GM12891 (cell line): ENCODE results near the gene TNFRSF4.

ENCODE experiments used
- DNase-seq: peaks from one replicate; pipeline ENCODE4 v3.0.0; 2011; ENCODE audit warnings: low spot score; ENCODE audit not compliant: insufficient read length
- FAIRE-seq: peaks from 2 replicates; lab custom pipeline; 2011; peaks lifted over from hg19 to GRCh38; lab: Jason Lieb, UNC
- PAX5 ChIP-seq: IDR thresholded peaks from 2 replicates; pipeline ENCODE4 v1.6.1; 2011; ENCODE audit warnings: low read length, moderate library complexity, mild to moderate bottlenecking; ENCODE audit not compliant: insufficient read depth, severe bottlenecking
- POLR2A ChIP-seq: IDR thresholded peaks from 2 replicates; pipeline ENCODE4 v1.6.1; 2011; ENCODE audit warnings: low read depth, low read length, control low read depth
- POLR2AphosphoS5 ChIP-seq: IDR thresholded peaks from 2 replicates; pipeline ENCODE4 v1.6.1; 2011; ENCODE audit warnings: low read depth, low read length, control low read depth
- POU2F2 ChIP-seq: IDR thresholded peaks from 2 replicates; pipeline ENCODE4 v1.6.1; 2011; ENCODE audit warnings: low read depth, mild to moderate bottlenecking, control low read depth, low read length, moderate library complexity
- SPI1 ChIP-seq: IDR thresholded peaks from 2 replicates; pipeline ENCODE4 v1.6.1; 2011; ENCODE audit warnings: low read depth, low read length, control low read depth
- TAF1 ChIP-seq: IDR thresholded peaks from 2 replicates; pipeline ENCODE4 v1.6.1; 2011; ENCODE audit warnings: low read depth, low read length, control low read depth

The TNFRSF4 gene

GRCh38 chr1:1226566-1227362, 12.8 kb upstream of the TNFRSF4 start:
- DNase-seq (no peak), FAIRE-seq (no peak)
- TF ChIP-seq POLR2AphosphoS5 = no peak
- no peak for TF ChIP-seq TAF1
- TF ChIP-seq SPI1 = no peak
- no peak for TF ChIP-seq POLR2A
- TF ChIP-seq PAX5 = no peak
- TF ChIP-seq POU2F2 = no peak

DNA sequence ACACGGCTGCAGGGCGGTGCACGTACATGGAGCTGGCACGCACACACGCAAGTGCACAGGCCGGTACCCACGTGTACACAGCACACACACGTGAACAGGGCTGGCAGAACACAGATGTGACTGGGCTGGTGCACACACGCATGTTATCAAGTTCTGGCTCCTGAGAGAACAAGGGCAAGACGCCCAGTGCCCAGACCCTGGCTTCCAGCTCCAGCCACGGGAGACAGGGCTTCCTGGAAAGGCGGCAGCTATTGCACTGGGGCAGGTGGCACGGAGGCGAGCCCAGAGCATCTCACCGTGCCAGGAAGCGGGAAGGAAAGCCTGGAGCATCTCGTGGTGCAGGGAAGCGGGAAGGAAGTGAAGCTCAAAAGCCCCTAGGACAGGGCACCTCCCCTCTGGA, 12.0 kb upstream of the TNFRSF4 start:
- FAIRE-seq (no peak), DNase-seq (no peak)
- TF ChIP-seq POLR2AphosphoS5 (no peak), TAF1 (no peak), SPI1 (no peak), PAX5 (no peak), POU2F2 (no peak), POLR2A (no peak)

DNA sequence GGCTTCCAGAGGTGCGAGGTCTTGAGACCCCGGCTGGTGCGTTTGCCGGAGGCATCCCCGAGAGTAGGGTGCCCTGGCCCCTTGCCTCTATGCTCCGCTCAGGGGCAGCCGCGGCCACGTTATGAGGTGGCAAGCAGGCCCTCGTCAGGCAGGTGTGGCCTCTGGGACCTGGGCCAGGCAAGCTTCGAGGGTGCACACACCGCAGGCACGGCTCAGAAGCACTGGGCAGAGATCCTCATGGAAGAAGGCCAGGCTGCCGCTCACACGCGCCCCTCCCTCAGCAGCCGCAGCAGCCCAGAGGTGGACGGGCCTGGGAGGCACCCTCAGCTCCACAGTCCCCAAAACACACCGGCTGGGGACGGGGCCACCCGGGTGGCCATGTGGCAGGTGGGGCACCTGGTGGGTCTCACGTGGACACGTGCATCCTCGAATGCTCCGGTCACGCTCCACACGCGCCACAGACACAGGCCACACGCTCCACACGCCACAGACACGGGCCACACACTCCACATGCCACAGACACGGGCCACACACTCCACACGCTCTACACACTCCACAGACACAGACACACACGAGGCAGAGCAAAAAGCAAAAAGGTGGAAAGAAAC, 11.4 kb upstream of the TNFRSF4 start:
- DNase-seq = no peak
- FAIRE-seq = no peak
- no peak for TF ChIP-seq SPI1
- TF ChIP-seq POLR2AphosphoS5 = no peak
- no peak for TF ChIP-seq POU2F2
- no peak for TF ChIP-seq POLR2A
- TF ChIP-seq TAF1 = no peak
- no peak for TF ChIP-seq PAX5

- TF ChIP-seq POU2F2 = no peak
- no peak for TF ChIP-seq PAX5
- TF ChIP-seq POLR2AphosphoS5 = no peak
- TF ChIP-seq SPI1 = no peak
- no peak for TF ChIP-seq POLR2A
- TF ChIP-seq TAF1 = no peak
- FAIRE-seq (no peak), DNase-seq (no peak)
Observed at GRCh38 chr1:1223891-1224290, 9.9 kb upstream of the TNFRSF4 start.

- no peak for DNase-seq
- FAIRE-seq = no peak
- no peak for TF ChIP-seq POU2F2
- TF ChIP-seq POLR2AphosphoS5 = no peak
- no peak for TF ChIP-seq POLR2A
- TF ChIP-seq SPI1 = no peak
- TF ChIP-seq PAX5 = no peak
- TF ChIP-seq TAF1 = no peak
Observed at GRCh38 chr1:1223321-1223720, 9.4 kb upstream of the TNFRSF4 start.

GRCh38 chr1:1222575-1223225, 8.7 kb upstream of the TNFRSF4 start:
- TF ChIP-seq POLR2AphosphoS5 (no peak), POU2F2 (0 out of 2 replicates have a peak, but pooled peaks have one; percentile 29)
- peak; percentile 74 for FAIRE-seq
- DNase-seq = no peak

DNA sequence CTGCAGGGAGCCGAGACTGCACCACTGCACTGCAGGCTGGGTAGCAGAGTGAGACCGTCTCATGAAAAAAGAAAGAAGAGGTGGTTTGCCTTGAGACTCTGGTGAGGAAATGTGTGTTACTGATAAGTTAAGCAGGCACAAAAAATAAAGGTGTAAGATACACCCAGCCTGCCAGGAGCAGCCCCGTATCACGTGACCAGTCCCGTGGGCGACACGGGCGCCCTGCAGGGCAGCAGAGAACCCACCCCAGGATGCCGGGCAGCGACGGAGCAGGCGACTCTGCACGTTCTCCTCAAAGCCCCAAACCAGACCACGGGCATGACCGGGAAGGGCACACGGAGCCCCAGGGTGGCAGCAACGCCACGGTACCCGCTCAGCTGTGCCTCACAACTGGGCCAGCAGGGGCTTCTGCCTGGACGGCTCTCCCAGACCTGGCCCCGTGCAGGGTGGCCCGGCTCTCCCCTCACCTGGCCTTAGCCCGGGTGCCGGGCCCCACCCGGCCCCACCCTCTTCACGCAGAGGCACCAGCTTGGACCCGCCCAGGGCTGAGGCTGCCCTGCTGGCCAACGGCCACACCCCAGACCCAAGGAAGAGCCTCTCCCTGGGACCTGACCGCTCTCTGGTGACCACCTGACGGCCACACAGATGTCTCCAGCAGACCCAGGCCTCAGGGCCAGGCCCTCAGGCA, 8.1 kb upstream of the TNFRSF4 start:
- FAIRE-seq (no peak), DNase-seq (no peak)
- 0 out of 2 replicates have a peak, but pooled peaks have one; percentile 4 for TF ChIP-seq POLR2AphosphoS5
- no peak for TF ChIP-seq POLR2A

- DNase-seq = no peak
- TF ChIP-seq POU2F2 = no peak
- TF ChIP-seq SPI1 = no peak
- no peak for TF ChIP-seq POLR2AphosphoS5
- no peak for TF ChIP-seq POLR2A
- no peak for TF ChIP-seq PAX5
- no peak for TF ChIP-seq TAF1
- no peak for FAIRE-seq
Observed at GRCh38 chr1:1220197-1220596, 6.2 kb upstream of the TNFRSF4 start.

DNA sequence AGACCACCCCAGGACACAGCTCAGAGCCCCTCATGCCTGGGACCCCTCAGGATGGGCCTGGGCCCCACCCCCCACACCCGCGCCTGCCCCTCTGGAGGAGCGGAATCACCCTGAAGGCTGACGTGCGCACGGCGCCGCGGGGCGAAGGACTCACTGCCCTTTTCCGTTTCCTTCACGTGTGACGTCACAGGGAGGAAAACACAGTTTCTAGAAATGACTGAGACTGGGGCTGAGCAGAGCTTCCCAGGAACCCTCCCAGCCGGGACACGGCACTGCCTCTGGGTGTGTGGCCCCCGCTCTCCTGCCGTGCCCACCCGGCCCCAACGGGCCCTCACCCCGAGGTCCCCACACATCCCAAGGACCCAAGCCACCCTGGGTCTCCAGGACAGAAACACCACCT, 5.4 kb upstream of the TNFRSF4 start:
- DNase-seq (no peak), FAIRE-seq (no peak)
- TF ChIP-seq POLR2A = no peak
- no peak for TF ChIP-seq POU2F2
- TF ChIP-seq POLR2AphosphoS5 = no peak
- no peak for TF ChIP-seq SPI1
- no peak for TF ChIP-seq PAX5
- no peak for TF ChIP-seq TAF1

GRCh38 chr1:1218524-1219200, 4.7 kb upstream of the TNFRSF4 start:
- no peak for TF ChIP-seq TAF1
- 0 out of 2 replicates have a peak, but pooled peaks have one; percentile 18 for TF ChIP-seq POU2F2
- FAIRE-seq (no peak), DNase-seq (no peak)
